HG03521 (cell line): ENCODE results near the gene RPTOR.
"Not testable (repeated sequence)": the region's sequence is repeated elsewhere in the genome, so short reads cannot be mapped to it uniquely, and the experiment has no call there.

Experiments used
- ATAC-seq: cut with Tn5 transposase; IDR thresholded peaks from one replicate; pipeline ENCODE4 v1.9.1; 2021; ENCODE audit warnings: mild to moderate bottlenecking, moderate library complexity; ENCODE audit not compliant: unreplicated experiment

Gene RPTOR

GRCh38 chr17:80613732-80614071 lies 69.1 kb downstream of the RPTOR start:
- no peak for ATAC-seq

- no peak for ATAC-seq
These were observed 69.9 kb downstream of the RPTOR start for GRCh38 chr17:80614332-80615047.

GRCh38 chr17:80615376-80615775 lies 70.7 kb downstream of the RPTOR start:
- ATAC-seq: no peak

GRCh38 chr17:80616705-80617104 lies 72.1 kb downstream of the RPTOR start:
- no peak for ATAC-seq

- ATAC-seq: no peak
These were observed 73.7 kb downstream of the RPTOR start for GRCh38 chr17:80618304-80618703.

GRCh38 chr17:80619535-80620235 lies 75.0 kb downstream of the RPTOR start:
- ATAC-seq: no peak

GRCh38 chr17:80621335-80621996 lies 76.8 kb downstream of the RPTOR start:
- no peak for ATAC-seq

GRCh38 chr17:80621997-80622357 lies 77.3 kb downstream of the RPTOR start:
- no peak for ATAC-seq

GRCh38 chr17:80624864-80625263 lies 80.2 kb downstream of the RPTOR start:
- ATAC-seq: no peak

GRCh38 chr17:80625627-80626026 lies 81.0 kb downstream of the RPTOR start:
- no peak for ATAC-seq

- not testable (repeated sequence) for ATAC-seq
These were observed 84.2 kb downstream of the RPTOR start for GRCh38 chr17:80628881-80629280.

GRCh38 chr17:80629298-80630028 lies 84.8 kb downstream of the RPTOR start:
- no peak for ATAC-seq

GRCh38 chr17:80630560-80631120 lies 86.0 kb downstream of the RPTOR start:
- no peak for ATAC-seq

- no peak for ATAC-seq
These were observed 86.8 kb downstream of the RPTOR start for GRCh38 chr17:80631142-80632045.

GRCh38 chr17:80632046-80632581 lies 87.5 kb downstream of the RPTOR start:
- no peak for ATAC-seq

- ATAC-seq: no peak
These were observed 88.6 kb downstream of the RPTOR start for GRCh38 chr17:80633207-80633606.

GRCh38 chr17:80633994-80634566 lies 89.4 kb downstream of the RPTOR start:
- ATAC-seq: no peak

- no peak for ATAC-seq
These were observed 91.9 kb downstream of the RPTOR start for GRCh38 chr17:80636361-80637018.
